C4-2B (cell line): ENCODE measurements around the gene ARHGAP26.

ENCODE experiments used
- H3K27ac ChIP-seq: fragments of 450-650 bp; 2 replicates; pipeline ENCODE4 v1.5.1; 2017
- CTCF ChIP-seq: fragments of 450-650 bp; conservative IDR thresholded peaks from 2 replicates; pipeline ENCODE4 v1.5.1; 2017; ENCODE audit warnings: mild to moderate bottlenecking
- ZFX ChIP-seq: fragments of 450-650 bp; IDR thresholded peaks from 2 replicates; pipeline ENCODE4 v1.6.1; 2017

Gene ARHGAP26

GRCh38 chr5:143037708-143038107 lies 267.5 kb downstream of the ARHGAP26 start:
- TF ChIP-seq ZFX (no peak), CTCF (no peak)
- H3K27ac ChIP-seq, result no peak overlapping the region

GRCh38 chr5:143040622-143041021 lies 270.4 kb downstream of the ARHGAP26 start:
- TF ChIP-seq ZFX (no peak), CTCF (no peak)
- no peak overlapping the region for H3K27ac ChIP-seq

GRCh38 chr5:143041461-143041860 lies 271.3 kb downstream of the ARHGAP26 start:
- H3K27ac ChIP-seq, result no peak overlapping the region
- TF ChIP-seq ZFX (no peak), CTCF (no peak)

- no peak for TF ChIP-seq CTCF
- no peak for TF ChIP-seq ZFX
- no peak overlapping the region for H3K27ac ChIP-seq
These were observed 272.0 kb downstream of the ARHGAP26 start for GRCh38 chr5:143041972-143042770.

GRCh38 chr5:143044265-143044664 lies 274.1 kb downstream of the ARHGAP26 start:
- no peak overlapping the region for H3K27ac ChIP-seq
- TF ChIP-seq CTCF, result no peak
- TF ChIP-seq ZFX, result no peak

GRCh38 chr5:143045062-143045461 lies 274.9 kb downstream of the ARHGAP26 start:
- TF ChIP-seq CTCF (no peak), ZFX (no peak)
- no peak overlapping the region for H3K27ac ChIP-seq

GRCh38 chr5:143046314-143046713 lies 276.1 kb downstream of the ARHGAP26 start:
- H3K27ac ChIP-seq, result no peak overlapping the region
- no peak for TF ChIP-seq ZFX
- TF ChIP-seq CTCF, result no peak
